OCI-LY1 (cell line): ENCODE measurements around the gene ANKMY1.

Source experiments
- EZH2 ChIP-seq: fragments of 200-600 bp; sonication (generic), shearing (Covaris generic); IDR thresholded peaks from 2 replicates; pipeline ENCODE4 v1.8.0; 2017; ENCODE audit warnings: borderline replicate concordance, mixed run types, mild to moderate bottlenecking, antibody characterized with exemption, low read length, moderate library complexity, mixed read lengths
- TF ChIP-seq, protein P1 (sequence below): fragments of 200-600 bp; sonication (generic), shearing (Covaris generic); IDR thresholded peaks from 2 replicates; pipeline ENCODE4 v1.5.1; 2017; ENCODE audit warnings: mild to moderate bottlenecking, antibody characterized with exemption, low read length, moderate library complexity, mixed read lengths

DNA sequence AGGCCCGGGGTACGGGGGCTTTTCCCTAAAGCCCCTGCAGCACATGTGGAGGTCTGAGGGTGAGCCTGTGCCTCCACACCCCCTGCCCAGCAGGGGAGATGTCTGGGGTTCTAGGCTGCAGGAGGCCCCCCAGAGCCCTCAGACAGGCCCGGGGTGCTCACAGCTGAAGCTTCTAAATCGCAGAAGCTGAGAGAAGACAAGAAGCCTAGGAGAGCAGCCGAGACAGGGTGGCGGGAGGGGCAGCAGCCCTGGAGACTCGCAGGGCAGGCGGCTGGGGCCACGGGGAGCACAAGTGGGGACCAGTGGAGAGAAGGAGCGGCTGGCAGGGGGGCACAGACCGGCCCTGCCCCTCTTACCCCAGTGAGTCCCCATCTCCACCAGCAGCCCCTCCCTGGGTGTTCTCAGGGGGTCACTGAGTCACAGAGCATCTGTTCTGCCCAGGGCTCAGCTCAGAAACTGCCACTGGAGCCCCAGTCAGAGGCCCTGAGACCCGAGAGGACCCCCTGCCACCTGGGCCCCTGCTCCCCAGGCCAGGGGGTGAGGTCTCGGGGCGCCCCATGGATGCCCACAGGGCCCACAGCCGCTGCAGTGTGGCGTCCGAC is 96.2 kb downstream of the ANKMY1 start:
- TF ChIP-seq, protein P1, sequence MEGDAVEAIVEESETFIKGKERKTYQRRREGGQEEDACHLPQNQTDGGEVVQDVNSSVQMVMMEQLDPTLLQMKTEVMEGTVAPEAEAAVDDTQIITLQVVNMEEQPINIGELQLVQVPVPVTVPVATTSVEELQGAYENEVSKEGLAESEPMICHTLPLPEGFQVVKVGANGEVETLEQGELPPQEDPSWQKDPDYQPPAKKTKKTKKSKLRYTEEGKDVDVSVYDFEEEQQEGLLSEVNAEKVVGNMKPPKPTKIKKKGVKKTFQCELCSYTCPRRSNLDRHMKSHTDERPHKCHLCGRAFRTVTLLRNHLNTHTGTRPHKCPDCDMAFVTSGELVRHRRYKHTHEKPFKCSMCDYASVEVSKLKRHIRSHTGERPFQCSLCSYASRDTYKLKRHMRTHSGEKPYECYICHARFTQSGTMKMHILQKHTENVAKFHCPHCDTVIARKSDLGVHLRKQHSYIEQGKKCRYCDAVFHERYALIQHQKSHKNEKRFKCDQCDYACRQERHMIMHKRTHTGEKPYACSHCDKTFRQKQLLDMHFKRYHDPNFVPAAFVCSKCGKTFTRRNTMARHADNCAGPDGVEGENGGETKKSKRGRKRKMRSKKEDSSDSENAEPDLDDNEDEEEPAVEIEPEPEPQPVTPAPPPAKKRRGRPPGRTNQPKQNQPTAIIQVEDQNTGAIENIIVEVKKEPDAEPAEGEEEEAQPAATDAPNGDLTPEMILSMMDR = no peak
- TF ChIP-seq EZH2 = no peak
